HG03060 (cell line): ENCODE results near the gene GDPD3.

Experiments used
- ATAC-seq: cut with Tn5 transposase; IDR thresholded peaks from one replicate; pipeline ENCODE4 v1.9.1; 2021; ENCODE audit warnings: low read depth, moderate number of reproducible peaks; ENCODE audit not compliant: unreplicated experiment

The GDPD3 gene, protein sequence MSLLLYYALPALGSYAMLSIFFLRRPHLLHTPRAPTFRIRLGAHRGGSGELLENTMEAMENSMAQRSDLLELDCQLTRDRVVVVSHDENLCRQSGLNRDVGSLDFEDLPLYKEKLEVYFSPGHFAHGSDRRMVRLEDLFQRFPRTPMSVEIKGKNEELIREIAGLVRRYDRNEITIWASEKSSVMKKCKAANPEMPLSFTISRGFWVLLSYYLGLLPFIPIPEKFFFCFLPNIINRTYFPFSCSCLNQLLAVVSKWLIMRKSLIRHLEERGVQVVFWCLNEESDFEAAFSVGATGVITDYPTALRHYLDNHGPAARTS

GRCh38 chr16:30113031-30113710 lies at the start of gene GDPD3:
Gene GDPD3 (minus strand): TSS chr16:30113537. CDS start chr16:30113478, 59 bp downstream.
- no peak for ATAC-seq

- no peak for ATAC-seq
These were observed 43.9 kb upstream of the GDPD3 start for GRCh38 chr16:30157214-30157613.

- no peak for ATAC-seq
These were observed 41.9 kb upstream of the GDPD3 start for GRCh38 chr16:30155188-30155587.

DNA sequence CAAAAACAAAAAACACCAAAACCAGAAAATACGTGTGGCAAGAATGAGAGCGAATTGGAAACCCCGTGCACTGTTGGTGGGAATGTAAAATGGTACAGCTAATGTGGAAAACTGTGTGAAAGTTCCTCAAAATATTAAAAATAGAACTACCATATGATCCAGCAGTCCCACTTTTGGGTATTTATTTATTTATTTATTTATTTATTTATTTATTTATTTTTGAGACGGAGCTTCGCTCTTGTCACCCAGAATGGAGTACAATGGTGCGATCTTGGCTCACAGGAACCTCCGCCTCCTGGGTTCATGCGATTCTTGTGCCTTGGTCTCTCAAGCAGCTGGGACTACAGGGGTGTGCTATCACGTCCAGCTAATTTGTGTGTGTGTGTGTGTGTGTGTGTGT lies 39.2 kb upstream of the GDPD3 start:
- ATAC-seq = no peak

DNA sequence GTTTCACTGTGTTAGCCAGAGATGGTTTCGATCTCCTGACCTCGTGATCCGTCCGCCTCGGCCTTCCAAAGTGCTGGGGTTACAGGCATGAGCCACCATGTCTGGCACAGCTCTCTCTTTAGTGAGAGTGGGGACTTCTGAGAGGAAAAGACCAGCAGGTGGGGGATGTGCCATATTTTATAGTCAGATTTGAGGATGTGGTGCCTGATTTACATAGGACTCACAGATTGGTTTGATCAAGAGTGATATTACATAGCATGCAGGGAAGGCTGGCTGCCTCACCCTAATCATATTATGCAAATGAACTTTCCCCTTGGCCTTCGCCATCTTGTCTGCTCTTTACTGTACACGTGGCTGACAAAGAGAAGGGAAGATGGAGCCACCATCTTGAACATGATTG lies 37.8 kb upstream of the GDPD3 start:
- ATAC-seq = no peak

GRCh38 chr16:30149250-30149930 lies 36.1 kb upstream of the GDPD3 start:
- ATAC-seq = no peak

DNA sequence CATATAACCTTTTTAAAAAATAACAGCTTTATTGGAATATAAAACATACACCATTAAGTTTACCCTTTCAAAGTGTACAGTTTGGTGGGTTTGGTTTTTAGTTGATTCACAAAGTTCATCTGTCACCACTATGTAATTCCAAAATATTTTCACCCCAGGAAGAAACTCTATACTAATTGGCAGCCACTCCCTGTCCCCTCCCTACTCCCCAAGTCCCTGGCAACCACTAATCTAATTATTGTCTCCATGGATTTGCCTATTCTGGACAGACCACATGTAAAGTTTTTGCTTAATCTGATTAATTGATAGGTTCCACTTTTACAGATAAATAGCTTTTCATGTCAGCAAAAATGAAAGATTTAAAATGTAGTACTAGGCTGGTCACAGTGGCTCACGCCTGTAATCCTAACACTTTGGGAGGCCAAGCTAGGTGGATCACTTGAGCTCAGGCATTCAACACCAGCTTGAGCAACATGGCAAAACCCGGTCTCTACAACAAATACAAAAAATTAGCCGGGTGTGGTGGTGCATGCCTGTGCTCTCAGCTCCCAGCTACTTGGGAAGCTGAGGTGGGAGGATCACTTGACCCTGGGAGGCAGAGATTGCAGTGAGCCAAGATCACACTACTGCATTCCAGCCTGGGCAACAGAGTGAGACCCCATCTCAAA lies 34.6 kb upstream of the GDPD3 start:
- ATAC-seq = no peak

GRCh38 chr16:30145657-30146056 lies 32.3 kb upstream of the GDPD3 start:
- no peak for ATAC-seq

- no peak for ATAC-seq
These were observed 31.6 kb upstream of the GDPD3 start for GRCh38 chr16:30144917-30145316.

- no peak for ATAC-seq
These were observed 30.7 kb upstream of the GDPD3 start for GRCh38 chr16:30144017-30144416.

- ATAC-seq = no peak
These were observed 30.0 kb upstream of the GDPD3 start for GRCh38 chr16:30143347-30143702.

- ATAC-seq = no peak
These were observed 29.5 kb upstream of the GDPD3 start for GRCh38 chr16:30142672-30143346.

DNA sequence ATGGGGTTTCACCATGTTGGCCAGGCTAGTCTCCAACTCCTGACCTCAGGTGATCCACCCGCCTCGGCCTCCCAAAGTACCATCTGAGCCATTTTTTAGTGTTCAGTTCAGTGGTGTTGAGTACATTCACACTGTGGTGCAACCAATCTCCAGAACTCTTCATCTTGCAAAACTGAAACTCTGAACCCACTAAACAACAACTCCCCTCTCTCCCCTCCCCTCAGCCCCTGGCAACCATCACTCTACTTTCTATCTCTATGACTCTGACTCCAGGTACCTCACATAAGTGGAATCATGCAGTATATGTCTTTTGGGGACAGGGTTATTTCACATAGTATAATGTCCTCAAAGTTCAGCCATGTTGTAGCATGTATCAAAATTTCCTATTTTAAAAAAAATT lies 28.4 kb upstream of the GDPD3 start:
- no peak for ATAC-seq

DNA sequence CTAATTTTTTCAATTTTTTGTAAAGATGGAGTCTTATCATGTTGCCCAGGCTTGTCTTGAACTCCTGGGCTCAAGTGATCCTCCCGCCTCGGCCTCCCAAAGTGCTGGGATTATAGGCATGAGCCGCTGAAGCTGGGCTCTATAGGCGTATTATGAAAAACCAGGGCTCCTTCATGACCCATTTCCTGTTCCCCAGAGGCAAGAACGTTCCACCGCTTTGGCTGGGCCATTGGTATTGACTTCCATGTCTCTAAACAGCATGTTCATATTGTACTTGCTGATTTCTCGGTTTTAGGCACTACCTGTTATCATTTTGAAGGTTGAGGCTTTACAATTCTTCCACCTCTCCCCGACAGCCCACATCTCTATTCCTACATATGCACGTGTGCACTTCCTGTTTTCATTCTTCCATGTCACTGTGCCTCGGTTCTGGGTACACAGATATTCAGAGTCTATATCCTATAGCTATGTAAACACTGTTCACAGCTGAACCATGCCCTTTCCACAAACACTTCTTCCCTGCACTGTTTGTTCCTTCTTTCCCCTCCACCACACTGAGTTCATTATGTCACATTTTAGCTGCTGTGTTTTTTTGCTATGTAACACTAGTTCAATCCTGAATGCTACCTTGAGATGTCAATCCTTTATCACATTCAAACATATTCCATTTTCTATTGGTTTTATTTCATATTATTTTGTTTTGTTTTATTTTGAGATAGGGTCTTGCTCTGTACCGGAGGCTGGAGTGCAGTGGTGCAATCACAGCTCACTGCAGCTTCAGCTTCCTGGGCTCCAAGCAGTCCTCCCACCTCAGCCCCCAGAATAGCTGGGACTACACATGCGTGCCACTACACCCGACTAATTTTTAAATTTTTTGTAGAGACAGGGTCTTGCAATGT lies 26.5 kb upstream of the GDPD3 start:
- no peak for ATAC-seq

GRCh38 chr16:30137897-30138296 lies 24.6 kb upstream of the GDPD3 start:
- ATAC-seq = no peak

- no peak for ATAC-seq
These were observed 23.8 kb upstream of the GDPD3 start for GRCh38 chr16:30136971-30137605.

GRCh38 chr16:30132591-30132990 lies 19.3 kb upstream of the GDPD3 start:
- ATAC-seq = no peak

GRCh38 chr16:30131869-30132475 lies 18.6 kb upstream of the GDPD3 start:
- ATAC-seq = no peak

GRCh38 chr16:30127993-30128392 lies 14.7 kb upstream of the GDPD3 start:
- no peak for ATAC-seq
